Measurements from ENCODE around the gene CNGA2.

The CNGA2 gene

DNA sequence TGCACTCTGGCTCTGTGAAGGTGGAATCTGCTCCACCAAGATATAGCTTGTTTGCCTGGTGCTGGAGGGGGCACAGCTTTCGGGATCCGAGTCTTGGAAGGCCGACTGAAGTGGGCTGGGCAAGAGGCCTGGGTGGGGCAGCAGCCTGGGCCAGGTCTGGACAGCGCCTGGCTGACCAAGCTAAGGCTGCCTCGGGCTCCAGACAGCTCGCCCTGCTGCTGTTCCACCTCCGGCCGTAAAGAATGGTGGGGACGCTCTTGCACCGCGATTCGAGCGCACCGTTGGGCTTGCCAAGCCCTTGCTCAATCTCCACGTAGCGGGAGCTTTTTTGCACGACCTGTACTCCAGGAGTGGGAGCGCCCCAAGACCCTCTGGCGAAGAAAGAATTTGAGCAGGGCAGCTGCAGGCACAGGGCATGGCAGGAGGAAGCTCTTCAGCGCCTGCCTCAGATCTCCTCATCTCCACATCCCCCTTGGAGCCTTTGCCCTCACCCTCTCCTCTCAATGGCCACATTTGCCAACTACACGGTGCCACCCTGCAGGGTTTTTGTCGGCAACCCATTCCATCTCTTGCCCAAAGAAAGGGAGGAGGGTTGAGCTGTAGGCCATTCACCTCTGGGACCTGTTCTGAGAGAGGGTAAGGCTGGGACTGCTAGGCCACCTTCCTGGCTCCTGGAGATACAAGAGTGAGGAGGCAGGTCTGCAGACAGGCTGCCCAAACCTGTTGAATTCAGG is 18.9 kb downstream of the CNGA2 start:
- peak; percentile 54 for DNase-seq (ENCODE audit: low spot score)

DNA sequence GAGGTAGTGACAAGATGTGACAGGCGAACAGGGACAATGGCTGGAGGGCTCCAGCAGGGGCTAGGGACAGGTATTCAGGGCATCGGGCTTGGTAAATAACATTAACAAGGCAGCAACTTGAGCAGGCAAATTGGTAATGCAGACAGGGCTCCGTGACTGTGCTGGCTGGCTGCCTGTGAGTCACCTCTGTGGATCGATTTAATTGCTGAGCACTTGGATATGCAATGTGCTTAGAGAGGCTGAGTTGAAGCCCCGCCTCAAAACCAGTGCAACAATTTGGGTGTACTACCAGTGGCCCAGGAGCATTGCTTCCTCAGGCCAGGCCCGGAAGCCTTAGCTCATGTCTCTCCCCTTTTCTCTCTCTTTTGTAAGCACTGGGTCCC is 19.5 kb downstream of the CNGA2 start:
- no peak for DNase-seq (ENCODE audit: low spot score)

DNA sequence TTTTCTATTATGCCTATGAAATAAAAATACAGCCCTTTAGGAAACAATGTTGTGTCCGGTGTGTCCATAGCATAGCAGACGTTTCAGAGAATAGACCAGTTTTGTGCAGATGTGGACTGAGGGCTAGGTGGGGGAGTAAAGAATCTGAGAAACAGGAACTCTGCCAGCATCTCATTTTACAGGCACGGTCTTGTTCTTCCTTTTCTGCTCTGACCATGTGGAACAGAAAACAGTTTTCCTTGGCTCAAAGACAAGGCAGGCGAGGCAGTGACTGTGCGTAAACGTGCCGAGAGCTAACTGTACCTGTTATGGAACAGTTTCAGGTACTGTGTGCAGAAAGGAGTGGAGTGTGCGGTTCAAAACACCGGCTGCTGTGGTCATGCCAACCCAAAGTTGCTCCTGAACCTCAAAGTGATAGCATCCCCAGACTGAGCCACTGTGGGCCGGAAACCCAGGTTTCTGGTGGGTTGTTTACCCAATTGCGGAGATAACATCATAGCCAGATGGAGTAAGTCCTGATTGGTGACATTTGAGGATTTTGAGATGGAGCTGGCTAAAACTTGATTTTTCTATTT is 20.2 kb downstream of the CNGA2 start:
- no peak for DNase-seq (ENCODE audit: low spot score)

DNA sequence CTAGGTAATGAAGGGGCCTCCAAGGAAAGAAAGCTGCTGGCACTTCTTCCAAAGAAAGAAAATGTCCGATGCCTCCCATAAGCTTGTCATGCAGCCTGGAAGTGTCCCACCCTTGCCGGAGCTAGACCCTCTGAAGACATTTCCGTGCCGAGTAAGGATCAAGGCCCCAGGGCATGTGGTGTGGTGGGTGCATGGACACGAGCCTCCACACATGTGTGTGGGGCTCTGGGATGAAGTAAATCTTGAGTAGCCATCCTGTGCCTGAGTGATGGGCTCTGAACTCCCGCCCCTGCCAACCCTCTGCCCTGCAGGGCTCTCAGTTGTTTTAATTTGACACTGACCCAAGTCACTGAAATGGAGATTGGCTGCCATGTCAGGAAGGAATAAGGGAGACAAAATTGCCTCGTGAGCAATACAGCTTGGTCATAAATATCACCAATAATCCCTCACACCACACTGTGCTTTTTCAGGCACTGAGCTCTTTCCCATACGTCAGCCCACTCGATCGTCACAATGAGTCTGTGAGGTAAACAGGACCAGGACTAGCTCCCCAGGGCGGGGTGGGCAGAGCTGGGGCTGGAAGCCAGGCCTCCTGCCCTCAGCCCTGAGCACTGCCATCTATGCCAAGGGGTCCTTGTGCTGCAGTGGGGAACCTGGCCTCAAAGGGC is 24.6 kb downstream of the CNGA2 start:
- no peak for DNase-seq (ENCODE audit: low spot score)

DNA sequence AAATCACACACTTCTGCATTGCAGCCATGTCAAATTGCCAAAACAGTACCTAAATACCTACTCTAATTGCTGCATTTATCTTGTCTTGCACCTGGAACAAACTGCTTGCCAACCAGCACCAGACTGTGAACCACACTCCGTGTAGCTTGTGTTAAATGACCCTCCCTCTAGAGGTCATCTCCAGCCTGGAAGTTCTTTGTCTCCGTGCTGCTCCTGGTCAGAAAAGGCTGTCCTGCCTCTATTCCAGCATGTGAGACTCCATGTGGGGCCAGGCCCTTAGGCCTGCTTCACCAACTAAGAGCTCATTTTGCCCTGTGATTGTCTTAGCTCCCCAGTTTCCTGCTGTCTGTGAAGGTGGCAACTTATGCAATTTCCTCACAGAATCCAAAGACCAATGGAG is 28.3 kb downstream of the CNGA2 start:
- DNase-seq (ENCODE audit: low spot score), result no peak

DNA sequence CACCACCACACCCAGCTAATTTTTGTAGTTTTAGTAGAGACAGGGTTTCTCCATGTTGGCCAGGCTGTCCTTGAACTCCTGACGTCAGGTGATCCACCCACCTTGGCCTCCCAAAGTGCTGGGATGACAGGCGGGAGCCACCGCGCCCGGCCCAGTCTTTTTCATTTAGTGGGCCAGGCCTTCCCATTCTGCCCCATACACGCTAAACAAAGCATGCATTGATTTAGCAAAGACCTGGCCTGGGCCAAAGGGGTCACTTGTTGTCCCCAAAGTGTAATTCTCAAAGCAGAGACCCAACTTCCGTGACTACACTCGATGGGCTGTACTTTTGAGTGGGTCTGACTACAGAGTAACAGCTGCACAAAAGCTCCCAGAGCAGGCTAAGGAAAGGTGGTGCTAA is 29.2 kb downstream of the CNGA2 start:
- no peak for DNase-seq (ENCODE audit: low spot score)

DNA sequence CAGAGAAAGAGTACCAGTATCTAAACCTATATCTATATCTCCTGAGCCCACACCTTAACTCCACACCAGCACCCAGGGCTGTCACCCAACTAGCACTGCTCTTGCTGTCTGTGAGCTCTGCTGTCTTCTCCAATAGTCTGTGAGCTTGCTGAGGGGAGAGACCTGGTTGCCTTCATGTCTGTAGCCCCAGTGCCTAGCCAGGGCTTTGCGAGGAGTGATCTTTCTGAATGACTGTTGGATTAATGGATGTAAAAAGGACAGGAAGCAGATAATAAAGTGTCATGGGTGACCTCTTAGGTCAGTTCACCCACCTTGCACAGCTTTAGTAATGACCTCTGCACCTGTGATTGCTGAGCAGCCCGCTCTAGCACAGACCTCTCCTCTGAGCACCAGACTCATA is 30.5 kb downstream of the CNGA2 start:
- DNase-seq (ENCODE audit: low spot score), result no peak

DNA sequence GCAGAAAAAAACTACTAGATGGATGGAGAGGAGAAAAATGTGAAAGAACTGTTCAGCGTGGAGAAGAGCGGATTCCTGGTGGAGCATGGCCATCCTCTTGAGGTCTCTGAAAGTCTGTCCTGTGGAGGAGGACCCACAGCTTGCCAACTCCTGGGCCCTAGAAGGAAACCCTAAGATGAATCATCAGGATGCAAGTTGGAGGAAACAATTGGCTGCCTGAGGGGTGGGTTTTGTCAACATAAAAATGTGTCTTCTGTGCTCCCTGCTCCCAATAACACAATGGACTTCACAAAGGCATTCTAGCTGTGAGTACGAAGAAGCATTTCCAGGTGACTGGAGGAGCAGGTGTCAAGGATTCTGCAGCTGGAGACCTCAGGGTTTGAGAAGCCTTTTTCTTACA is 37.2 kb downstream of the CNGA2 start:
- DNase-seq (ENCODE audit: low spot score), result no peak

DNA sequence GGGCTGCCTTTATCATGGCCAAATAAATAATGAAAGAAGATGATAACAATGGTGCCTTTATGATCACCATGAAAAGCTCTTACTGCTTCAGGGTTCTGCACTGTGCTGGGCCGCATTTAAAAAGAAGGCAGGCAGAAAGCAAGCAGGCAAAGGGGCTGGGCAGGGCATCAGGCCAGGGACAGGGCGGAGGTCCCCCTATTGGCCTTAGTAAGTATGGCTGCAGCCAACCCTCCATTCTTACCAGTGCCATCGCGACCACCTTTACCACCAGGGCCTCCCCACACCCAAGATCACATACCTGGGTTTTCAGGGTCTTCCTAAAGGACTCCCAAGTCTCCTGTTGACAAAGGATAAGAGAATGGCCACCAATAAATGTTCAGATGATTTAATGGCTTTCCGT is 38.9 kb downstream of the CNGA2 start:
- no peak for DNase-seq (ENCODE audit: low spot score)

DNA sequence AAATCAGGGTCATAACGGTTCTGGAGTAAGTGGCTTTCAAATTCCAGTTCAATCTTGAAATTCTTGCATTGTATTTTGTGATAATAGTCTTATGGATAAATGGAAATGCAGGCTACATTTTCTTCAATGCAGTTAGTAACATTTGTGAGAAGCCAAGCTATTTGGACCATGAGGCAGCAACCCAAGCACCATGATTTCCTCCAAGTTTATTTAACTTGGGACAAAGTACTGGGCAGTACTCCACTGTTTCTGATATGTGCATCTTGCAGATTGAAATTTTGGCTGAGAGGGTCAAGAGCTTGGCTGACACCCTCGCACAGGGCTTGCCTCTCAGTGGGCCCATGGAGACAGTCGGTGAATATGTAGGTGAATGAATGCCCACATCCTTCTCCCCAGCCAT is 39.9 kb downstream of the CNGA2 start:
- DNase-seq (ENCODE audit: low spot score), result no peak

DNA sequence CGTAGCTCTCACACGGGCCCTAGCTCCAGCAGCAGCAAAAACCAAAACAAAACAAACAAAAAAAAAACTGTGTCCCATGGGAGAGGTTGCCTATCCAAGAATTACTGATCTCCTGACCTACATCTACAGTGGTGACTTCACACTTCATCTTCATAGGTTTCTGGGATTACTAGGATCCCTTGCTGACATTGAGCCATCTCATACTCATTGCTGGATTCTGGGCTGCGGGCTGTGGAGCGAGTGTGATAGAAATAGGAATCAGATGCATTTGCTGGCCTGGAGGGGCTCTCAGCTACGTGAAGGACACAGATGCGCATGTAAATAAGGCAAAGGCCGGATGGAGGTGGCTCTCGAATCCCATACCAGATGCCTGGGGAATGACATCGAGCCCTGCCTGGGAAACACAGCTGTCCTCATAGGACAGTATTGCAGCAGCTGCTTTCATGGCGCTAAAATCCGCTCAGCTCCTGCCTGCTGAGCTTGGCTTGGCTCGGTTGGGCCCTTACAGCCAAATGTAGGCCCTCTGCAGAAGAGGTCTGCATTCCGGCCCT is 41.7 kb downstream of the CNGA2 start:
- no peak for DNase-seq (ENCODE audit: low spot score)

DNA sequence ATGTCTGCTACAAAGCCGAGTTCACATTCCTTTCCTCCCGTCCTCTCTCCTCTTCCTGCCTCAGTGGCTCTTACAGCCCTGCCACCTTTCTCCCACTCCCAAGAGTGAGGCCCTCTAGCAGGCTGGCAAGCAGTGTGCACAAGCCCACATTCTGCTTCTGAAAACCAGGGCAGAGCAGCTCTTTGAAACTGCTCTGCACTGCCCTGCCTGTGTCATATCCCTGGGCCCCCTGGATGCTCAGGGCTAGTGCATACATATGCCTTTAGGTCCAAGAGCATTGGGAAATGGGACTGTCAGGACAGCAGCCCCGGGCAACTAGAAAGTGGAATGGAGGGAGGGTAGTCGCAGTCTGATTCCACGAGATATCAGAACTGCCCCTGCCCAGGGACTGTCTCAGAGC is 42.4 kb downstream of the CNGA2 start:
- no peak for DNase-seq (ENCODE audit: low spot score)

DNA sequence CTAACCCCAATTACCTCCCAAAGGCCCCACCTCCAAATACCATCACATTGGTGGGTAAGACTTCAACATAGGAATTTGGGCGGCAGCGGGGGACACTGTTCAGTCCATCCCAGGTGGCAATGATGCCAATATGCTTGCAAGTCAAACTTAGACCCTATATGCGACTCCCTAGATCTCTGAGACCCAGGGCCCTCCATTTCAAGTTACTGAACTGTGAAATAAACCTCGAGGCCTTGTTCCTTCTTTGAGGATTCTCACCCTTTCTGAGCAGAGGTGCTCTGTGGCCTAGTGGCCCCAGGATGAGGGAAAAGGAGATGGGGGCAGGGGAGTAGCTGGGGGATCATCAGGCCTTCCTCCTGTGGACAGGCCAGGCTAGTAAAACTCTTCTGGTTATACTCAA is 44.7 kb downstream of the CNGA2 start:
- DNase-seq (ENCODE audit: low spot score), result no peak

DNA sequence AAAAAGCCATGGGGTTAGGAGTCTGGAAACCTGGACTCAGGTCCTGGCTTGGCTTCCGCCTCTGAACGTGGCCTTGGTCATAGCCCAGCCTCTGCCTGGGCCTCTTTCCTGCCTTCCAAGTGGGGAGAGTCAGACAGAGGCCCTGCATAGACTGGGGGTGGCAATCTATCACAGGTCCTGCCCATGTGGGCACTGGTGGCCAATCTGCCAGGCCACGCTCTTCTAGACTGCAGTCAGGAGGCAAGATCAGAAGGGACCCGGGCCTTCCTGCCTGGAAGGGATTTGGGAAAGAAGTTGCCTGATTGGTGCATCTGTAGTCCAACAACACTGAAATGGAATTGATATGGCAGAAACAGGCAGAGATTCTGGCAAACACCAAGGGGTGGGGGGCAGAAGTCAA is 46.1 kb downstream of the CNGA2 start:
- no peak for DNase-seq (ENCODE audit: low spot score)

DNA sequence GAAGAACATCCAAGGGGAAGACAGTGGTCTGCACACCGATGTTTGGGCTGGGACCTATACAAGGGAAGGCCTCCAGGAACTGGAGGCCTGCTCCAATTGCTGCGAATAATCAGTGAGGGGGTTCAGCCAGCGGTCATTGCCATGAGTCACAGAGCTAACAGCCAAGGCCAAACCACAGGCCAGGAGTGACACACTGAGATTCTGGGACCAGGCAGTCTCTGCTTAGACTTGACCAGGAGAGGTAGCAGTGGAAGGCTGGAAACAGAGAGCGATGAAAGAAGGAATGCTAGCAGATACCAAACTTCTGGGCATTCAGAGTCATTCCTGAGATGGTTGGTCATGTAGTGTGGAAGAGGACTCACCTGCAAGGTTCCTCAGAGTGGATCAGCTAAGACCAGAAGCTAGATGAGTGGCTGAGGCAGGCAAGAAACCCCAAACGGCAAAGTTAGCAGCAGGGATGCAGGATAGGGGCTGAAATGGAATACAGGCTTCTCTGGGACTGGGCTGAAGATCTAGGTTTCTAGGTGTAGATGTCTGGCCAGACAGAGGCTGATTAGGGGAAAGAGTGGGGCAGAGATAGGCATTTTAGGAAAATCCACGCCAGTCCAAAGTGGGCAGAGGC is 54.7 kb downstream of the CNGA2 start:
- DNase-seq (ENCODE audit: low spot score), result peak; percentile 32

DNA sequence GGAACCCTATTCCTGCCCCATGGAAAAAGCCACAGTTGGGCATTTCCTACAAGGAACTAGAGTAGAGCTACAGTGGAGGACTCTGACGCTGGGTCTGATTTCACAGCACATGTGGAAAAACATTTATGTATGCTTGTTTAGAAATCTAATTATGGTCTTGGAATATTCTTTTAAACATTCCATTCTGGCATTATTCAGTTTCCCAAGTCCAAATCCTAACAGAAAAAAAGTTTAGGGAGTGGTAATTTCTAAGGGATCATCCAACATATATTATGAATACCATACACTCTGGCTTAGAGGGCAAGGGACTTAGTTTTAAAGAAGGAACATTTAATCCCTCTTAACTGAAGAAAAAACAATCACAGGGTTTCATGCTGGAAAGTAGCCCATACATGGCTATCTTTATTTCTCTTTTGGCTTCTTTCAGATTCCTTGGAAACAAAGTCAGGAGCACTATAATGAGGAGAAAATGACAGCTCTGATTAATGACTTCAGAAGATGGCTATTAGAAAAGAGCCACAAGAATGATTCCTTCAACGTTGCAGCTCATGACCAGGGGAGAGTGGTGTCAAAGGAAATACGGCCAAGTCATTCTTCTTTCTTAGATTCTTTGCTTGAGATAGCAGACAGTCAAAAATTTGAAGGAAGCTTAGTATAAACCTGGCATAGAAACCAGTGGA is 56.1 kb downstream of the CNGA2 start:
- DNase-seq (ENCODE audit: low spot score), result no peak

DNA sequence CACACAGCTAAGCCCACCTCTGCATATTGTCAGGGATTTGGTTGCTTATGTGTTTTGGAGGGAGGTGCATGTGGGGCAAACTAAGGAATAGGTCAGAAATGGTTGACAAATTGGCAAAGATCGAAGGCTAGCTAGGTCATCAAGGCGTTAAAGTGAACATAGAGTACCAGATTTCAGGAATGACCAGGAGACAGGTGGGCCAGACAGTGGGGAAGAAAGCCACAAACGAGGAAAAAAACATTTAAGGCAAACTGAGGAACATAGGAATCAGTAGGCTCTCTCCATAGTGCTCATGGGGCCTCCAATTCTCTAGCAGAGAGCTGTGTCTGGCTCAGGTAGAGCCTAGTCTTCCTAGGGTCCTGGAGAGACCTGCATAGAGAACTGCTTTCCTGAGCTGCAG is 57.4 kb downstream of the CNGA2 start:
- no peak for DNase-seq (ENCODE audit: low spot score)

DNA sequence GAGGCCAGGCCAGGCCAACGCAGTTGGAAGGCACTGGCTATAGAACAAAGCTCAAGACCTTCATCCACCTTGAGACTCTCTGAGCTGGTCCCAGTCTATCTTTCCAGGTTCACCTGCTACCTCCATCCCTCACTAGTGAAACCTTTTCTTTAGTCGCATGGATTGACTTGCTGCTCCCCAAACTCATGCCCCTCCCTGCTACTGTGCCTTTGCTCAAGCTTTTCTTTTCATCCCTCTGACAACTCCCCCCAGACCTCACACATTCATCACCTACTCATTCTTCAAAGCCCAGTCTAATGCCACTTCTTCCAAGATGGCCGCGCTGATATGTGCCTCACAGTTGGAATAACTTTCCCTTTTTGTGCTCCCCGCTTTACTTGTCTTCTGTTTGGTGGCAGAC is 58.0 kb downstream of the CNGA2 start:
- no peak for DNase-seq (ENCODE audit: low spot score)

DNA sequence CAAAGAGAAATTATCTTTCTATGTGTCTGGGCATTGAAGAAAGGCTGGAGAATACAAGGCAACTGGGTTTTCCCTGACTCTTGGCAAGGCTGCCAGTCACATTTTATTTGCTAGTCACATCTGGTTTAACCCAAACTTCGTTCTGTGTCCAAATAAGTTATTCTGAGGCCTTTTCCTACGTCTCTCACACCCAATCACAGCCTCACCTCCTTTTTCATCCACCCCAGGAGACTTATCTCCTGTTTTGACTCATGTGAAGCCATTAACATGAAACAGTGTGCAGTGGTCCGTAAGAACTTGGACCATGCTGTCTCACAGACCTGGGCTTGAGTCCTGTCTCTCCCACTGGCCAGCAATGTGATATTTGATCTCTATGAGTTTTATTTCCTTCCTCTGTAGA is 59.3 kb downstream of the CNGA2 start:
- no peak for DNase-seq (ENCODE audit: low spot score)

Measured in hepatic stellate cell (primary cell).